GM18870 (cell line): ENCODE results near the gene IRX4.

Experiments used
- ATAC-seq: cut with Tn5 transposase; IDR thresholded peaks from one replicate; pipeline ENCODE4 v1.9.1; 2021; ENCODE audit warnings: moderate library complexity; ENCODE audit not compliant: unreplicated experiment

Gene IRX4

GRCh38 chr5:1882337-1883119, at the start of gene IRX4:
Gene IRX4, minus strand, starts transcription at chr5:1882925. Its CDS starts 278 bp downstream, at chr5:1882647.
- ATAC-seq = no peak

- ATAC-seq = no peak
Observed at GRCh38 chr5:1931604-1932231, 49.0 kb upstream of the IRX4 start.

GRCh38 chr5:1930880-1931603, 48.3 kb upstream of the IRX4 start:
- ATAC-seq = no peak

DNA sequence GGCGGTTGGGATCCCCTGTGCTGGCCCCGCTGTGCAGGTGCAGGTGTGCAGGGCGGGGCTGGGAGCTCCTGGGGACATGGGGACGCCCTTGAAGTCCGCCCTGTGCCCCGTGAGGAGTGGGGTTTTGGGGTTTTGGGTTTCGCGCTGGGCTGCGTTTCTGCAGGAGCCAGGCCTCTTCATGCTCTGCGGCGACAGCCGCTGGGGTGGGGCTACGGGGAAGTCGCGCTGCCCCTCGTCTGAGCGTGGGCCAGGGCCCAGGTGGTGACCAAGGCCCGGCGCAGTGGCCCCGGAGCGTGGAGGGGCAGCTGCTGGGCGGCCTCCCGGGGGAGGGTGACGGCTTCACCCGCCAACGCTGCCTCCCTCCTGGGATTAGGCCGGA, 47.8 kb upstream of the IRX4 start:
- ATAC-seq = no peak

DNA sequence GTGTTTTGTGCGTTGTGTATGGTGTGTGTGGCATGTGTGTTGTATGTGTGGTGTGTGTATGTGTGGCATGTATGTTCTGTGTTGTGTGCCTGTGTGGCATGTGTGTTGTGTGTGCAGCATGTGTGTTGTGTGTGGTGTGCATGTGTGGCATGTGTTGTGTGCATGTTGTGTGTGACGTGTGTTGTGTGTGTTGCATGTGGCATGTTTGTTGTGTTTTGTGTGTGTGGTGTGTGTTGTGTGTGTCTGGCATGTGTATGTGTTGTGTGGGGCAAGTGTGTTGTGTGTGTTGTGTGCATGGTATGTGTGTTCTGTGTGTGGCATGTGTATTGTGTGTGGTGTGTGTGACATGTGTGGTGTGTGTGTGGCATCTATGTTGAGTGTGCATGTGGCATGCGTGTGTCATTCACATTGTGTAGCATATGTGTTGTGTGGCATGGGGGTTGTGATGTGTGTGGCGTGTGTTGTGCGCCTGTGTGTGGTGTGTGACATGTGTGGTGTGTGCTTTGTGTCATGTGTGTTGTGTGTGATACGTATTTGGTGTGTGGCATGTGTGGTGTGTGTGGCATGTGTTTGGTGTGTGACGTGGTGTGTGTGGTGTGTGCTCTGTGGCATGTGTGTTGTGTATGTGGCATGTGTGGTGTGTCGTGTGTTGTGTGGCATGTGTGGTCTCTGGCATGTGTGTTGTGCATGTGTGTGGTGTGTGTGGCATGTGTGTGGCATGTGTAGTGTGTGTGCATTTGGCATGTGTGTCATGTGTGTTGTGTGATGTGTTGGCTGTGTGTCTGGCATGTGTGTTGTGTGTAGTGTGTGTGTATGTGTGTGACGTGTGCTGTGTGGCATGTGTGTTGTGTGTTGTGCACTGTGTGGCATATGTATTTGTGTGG, 46.6 kb upstream of the IRX4 start:
- no peak for ATAC-seq

GRCh38 chr5:1926471-1927341, 44.0 kb upstream of the IRX4 start:
- ATAC-seq = no peak

DNA sequence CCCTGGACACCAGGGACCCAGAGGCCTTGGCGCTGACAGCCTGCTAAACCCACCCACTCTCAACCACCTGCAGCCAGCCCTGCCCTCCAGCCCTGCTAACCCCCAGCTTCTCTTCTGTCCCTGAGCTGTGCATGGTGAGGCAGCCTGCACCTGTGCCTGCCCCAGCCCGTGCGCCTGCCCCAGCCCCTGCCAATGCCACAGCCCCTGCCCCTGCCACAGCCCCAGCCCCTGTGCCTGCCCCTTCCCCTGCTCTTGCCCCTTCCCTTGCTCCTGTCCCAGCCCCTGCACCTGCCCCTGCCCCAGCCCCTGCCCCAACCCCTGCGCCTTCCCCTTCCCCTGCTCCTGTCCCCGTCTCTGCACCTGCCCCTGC, 43.3 kb upstream of the IRX4 start:
- ATAC-seq = no peak

- ATAC-seq = no peak
Observed at GRCh38 chr5:1925111-1926070, 42.7 kb upstream of the IRX4 start.

DNA sequence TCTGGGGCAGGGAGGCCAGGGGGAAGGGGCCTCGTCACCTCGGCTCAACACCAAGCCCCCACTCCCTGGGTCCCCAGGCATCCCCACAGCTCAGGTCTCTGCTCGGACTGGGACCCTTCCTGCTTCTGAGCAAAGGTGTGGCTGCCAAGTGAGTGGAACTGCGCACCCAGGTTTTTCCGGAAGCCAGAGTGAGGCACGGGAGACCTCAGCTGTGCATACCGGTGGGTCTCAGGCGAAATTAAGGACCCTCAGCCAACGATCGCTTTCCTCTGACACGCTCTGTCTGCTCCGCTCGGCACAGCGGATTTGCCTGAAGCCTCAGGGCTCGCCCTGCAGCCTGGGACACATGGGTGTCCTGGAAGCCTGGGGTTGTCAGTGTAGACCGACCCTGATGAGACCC, 41.0 kb upstream of the IRX4 start:
- no peak for ATAC-seq

DNA sequence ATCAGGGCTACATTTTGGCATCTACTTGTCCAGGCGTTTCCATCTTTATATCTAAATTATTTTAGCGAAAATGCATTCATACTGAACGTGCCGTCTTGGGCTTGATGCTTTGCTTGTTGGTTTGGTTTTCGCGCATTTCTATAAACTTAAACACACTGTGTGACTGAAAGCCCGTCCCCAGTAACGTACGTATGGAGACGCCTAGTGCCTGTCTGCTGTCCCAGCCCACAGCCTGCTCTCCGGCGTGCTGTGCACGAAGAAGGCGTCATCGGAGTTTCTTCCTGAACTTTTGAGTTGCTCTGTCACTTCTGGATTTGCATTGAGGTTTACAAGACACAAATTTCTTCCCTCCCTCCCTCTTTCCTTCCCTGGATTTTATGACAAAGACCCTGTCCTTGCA, 40.6 kb upstream of the IRX4 start:
- ATAC-seq = no peak

DNA sequence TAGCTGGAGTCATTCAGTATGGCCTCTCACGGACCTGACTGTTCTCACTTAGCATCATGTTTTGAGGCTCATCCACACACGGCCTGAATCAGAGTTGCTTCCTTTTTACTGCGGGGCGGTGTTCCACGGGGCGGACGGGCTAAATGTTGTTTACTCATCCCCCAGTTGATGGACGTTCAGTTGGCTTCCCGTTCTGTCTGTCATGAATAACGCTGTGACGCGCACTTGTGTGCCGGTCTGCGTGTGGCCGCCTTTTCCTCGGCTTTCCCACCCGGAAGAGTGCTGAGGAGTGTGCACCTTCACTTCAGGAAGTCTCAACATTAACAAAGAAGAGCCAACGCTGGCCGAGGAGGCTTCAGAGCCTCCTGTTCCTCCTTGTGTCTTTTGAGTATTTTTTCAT, 39.0 kb upstream of the IRX4 start:
- ATAC-seq = no peak

- no peak for ATAC-seq
Observed at GRCh38 chr5:1919750-1920149, 37.0 kb upstream of the IRX4 start.

- no peak for ATAC-seq
Observed at GRCh38 chr5:1919209-1919566, 36.5 kb upstream of the IRX4 start.

- ATAC-seq = no peak
Observed at GRCh38 chr5:1918488-1919208, 35.9 kb upstream of the IRX4 start.

DNA sequence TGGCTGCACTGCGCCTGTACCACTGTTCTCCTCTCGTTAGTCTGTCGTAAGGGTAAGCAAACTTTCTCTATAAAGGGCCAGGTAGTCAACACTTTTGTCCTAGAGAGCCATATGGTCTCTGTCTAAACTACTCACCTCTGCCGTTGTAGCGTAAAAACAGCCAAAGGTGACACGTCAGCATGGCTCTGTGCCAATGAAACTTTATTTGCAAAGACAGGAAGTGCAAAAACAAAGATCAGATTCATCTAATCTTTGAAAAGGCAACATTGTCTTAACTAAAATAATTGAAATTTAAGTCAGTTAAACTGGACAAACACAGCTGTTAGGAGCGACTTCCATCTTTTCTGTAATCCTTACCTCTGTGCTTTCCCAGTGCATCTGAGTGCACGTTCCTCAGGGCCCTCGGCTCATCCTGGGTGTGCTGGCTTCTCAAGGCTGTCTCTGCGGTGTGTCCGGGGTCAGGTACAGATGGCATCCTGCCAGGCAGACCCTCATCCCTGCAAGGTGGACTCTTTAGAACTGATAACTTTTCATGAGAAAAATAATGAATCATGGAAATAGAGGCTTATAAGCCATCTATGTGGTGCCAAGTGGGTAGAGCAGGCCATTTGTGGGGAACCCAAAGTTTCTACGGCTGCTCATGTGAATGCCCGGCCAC, 35.2 kb upstream of the IRX4 start:
- no peak for ATAC-seq

- no peak for ATAC-seq
Observed at GRCh38 chr5:1916041-1917001, 33.6 kb upstream of the IRX4 start.

DNA sequence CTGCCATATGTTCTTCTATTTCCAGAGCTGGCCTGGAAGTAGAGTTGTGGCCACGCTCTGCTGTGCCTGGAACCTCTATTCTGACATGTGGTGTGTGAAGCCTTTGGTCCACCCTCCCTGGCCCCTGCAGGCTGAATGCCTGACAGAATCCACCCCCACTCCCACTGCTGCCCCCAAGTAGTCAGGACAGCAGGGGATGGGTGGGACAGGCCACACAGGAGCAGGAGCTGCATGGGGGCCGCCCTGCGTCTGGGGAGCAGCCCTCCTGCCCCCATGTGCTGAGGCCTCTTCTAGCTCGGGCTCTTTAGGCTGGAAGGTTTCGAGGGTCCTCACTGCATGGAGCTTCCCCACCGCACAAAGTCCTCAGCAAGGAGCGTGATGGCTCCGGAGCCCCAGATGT, 32.6 kb upstream of the IRX4 start:
- no peak for ATAC-seq
